Natural killer cell treated with Interleukin-12 subunit alpha and Interleukin-12 subunit beta and Interleukin-15 and Interleukin-18, amount 100 ng/mL, for 72 hours (primary cell): ENCODE results near the gene ZNF283. TPM values are rescaled to one million over a fixed set of nuclear protein-coding genes. Genes with fewer than 3 reads are reported as not detected.
"Not testable (repeated sequence)": the region's sequence is repeated elsewhere in the genome, so short reads cannot be mapped to it uniquely, and the experiment has no call there.

Experiments used
- ATAC-seq, 2 donors: fragments of 150-1000 bp; cut with Tn5 transposase in 1 of 2; sonication (Bioruptor Pico), chemical (Tn5 transposase) in 1 of 2; 2 replicates each; pipeline ENCODE4 v1.10.0; 2021
- DNase-seq: peaks from one replicate; pipeline ENCODE4 v3.0.0; 2022; ENCODE audit warnings: low spot score
- H3K27ac Mint-ChIP-seq, 2 donors: 1 replicate in 1 of 2; 2 replicates in 1 of 2; pipeline ENCODE4 v1.8.0; 2022; ENCODE audit warnings: mixed read lengths in 2 of 2, mild to moderate bottlenecking in 1 of 2, moderate library complexity in 1 of 2
- H3K27me3 Mint-ChIP-seq, 2 donors: 1 replicate in 1 of 2; 2 replicates in 1 of 2; pipeline ENCODE4 v1.8.0; 2022; ENCODE audit warnings: mixed read lengths in 2 of 2
- H3K36me3 Mint-ChIP-seq: one replicate; pipeline ENCODE4 v1.8.0; 2022; ENCODE audit warnings: mixed read lengths
- H3K4me1 Mint-ChIP-seq, 2 donors: 1 replicate in 1 of 2; 2 replicates in 1 of 2; pipeline ENCODE4 v1.8.0; 2022; ENCODE audit warnings: low read depth in 2 of 2, mixed read lengths in 2 of 2, mild to moderate bottlenecking in 1 of 2
- H3K4me3 Mint-ChIP-seq: one replicate; pipeline ENCODE4 v1.8.0; 2022; ENCODE audit warnings: mixed read lengths
- H3K9me3 Mint-ChIP-seq: 2 replicates; pipeline ENCODE4 v1.8.0; 2022; ENCODE audit warnings: mixed read lengths
- total RNA-seq, 2 donors: library from RNA; stranded (reverse); gene quantifications; one replicate each; pipeline ENCODE4 v1.2.3, GENCODE V29; 2022

The ZNF283 gene
- total RNA-seq, 2 donors from 2014 or later: 7.2 to 8.3 TPM

- peaks cover 23 to 39% of the 10 kb centered on the region in 2 donors for H3K4me1 Mint-ChIP-seq
- peaks cover 8 to 19% of the 10 kb centered on the region in 2 donors for H3K27me3 Mint-ChIP-seq
- no peak overlapping the region for H3K27ac Mint-ChIP-seq
- no peak overlapping the region for H3K4me3 Mint-ChIP-seq
- no peaks in the 10 kb centered on the region for H3K36me3 Mint-ChIP-seq
- DNase-seq: no peak
- no peak for ATAC-seq
- no peaks in the 10 kb centered on the region for H3K9me3 Mint-ChIP-seq
Observed at GRCh38 chr19:43786665-43787064, 40.5 kb upstream of the ZNF283 start.

- peaks cover 13 to 17% of the 10 kb centered on the region in 2 donors for H3K27me3 Mint-ChIP-seq
- no peak overlapping the region for H3K27ac Mint-ChIP-seq
- H3K9me3 Mint-ChIP-seq: no peaks in the 10 kb centered on the region
- no peaks in the 10 kb centered on the region for H3K36me3 Mint-ChIP-seq
- H3K4me3 Mint-ChIP-seq: no peak overlapping the region
- ATAC-seq (no peak), DNase-seq (no peak)
- peaks cover 10 to 20% of the 10 kb centered on the region in 2 donors for H3K4me1 Mint-ChIP-seq
Observed at GRCh38 chr19:43789029-43789428, 38.1 kb upstream of the ZNF283 start.

GRCh38 chr19:43790587-43790986 is 36.5 kb upstream of the ZNF283 start:
- no peak overlapping the region for H3K27ac Mint-ChIP-seq
- H3K4me1 Mint-ChIP-seq: peaks cover 0 to 5% of the 10 kb centered on the region in 2 donors
- H3K9me3 Mint-ChIP-seq: no peaks in the 10 kb centered on the region
- no peaks in the 10 kb centered on the region for H3K36me3 Mint-ChIP-seq
- H3K27me3 Mint-ChIP-seq: peaks cover 13 to 18% of the 10 kb centered on the region in 2 donors
- no peak overlapping the region for H3K4me3 Mint-ChIP-seq
- ATAC-seq: no peak
- DNase-seq: no peak

- ATAC-seq: no peak
- H3K36me3 Mint-ChIP-seq: no peaks in the 10 kb centered on the region
- H3K9me3 Mint-ChIP-seq: peaks cover 2% of the 10 kb centered on the region
- H3K27ac Mint-ChIP-seq: no peak overlapping the region
- peaks cover 29 to 32% of the 10 kb centered on the region in 2 donors for H3K27me3 Mint-ChIP-seq
- peaks cover 5 to 15% of the 10 kb centered on the region in 2 donors for H3K4me1 Mint-ChIP-seq
- no peak for DNase-seq
- peak overlapping the region; percentile 23 for H3K4me3 Mint-ChIP-seq
Observed at GRCh38 chr19:43797118-43797517, 30.0 kb upstream of the ZNF283 start.

- H3K27me3 Mint-ChIP-seq: peaks cover 32 to 34% of the 10 kb centered on the region in 2 donors
- DNase-seq: no peak
Observed at GRCh38 chr19:43797556-43797955, 29.6 kb upstream of the ZNF283 start.

GRCh38 chr19:43798026-43798545 is 29.0 kb upstream of the ZNF283 start:
- Mint-ChIP-seq H3K36me3 (no peaks in the 10 kb centered on the region), H3K9me3 (peaks cover 2% of the 10 kb centered on the region), H3K27ac (no peak overlapping the region), H3K4me1 (peaks cover 5 to 15% of the 10 kb centered on the region in 2 donors), H3K27me3 (peaks cover 32 to 39% of the 10 kb centered on the region in 2 donors), H3K4me3 (peak overlapping the region; percentile 45)
- DNase-seq: no peak
- no peak for ATAC-seq

More at GRCh38 chr19:43797556-43797955, 29.6 kb upstream of the ZNF283 start:
- ATAC-seq: no peak
- no peaks in the 10 kb centered on the region for H3K36me3 Mint-ChIP-seq
- peaks cover 2% of the 10 kb centered on the region for H3K9me3 Mint-ChIP-seq
- H3K4me3 Mint-ChIP-seq: peak overlapping the region; percentile 23
- H3K4me1 Mint-ChIP-seq: peaks cover 5 to 15% of the 10 kb centered on the region in 2 donors
- H3K27ac Mint-ChIP-seq: no peak overlapping the region

- Mint-ChIP-seq H3K27ac (peak overlapping the region in 1 of 2 donors; percentile 7), H3K36me3 (no peaks in the 10 kb centered on the region), H3K27me3 (peaks cover 28 to 34% of the 10 kb centered on the region in 2 donors), H3K9me3 (peaks cover 2% of the 10 kb centered on the region), H3K4me3 (peak overlapping the region; percentile 53), H3K4me1 (peaks cover 5 to 15% of the 10 kb centered on the region in 2 donors)
- DNase-seq: no peak
- ATAC-seq: peak; percentile 38 to 55
Observed at GRCh38 chr19:43798546-43799409, 28.3 kb upstream of the ZNF283 start.

- Mint-ChIP-seq H3K4me3 (peak overlapping the region; percentile 53), H3K27ac (peak overlapping the region in 1 of 2 donors; percentile 7), H3K4me1 (peaks cover 5 to 15% of the 10 kb centered on the region in 2 donors), H3K27me3 (peaks cover 29 to 37% of the 10 kb centered on the region in 2 donors), H3K9me3 (peaks cover 2% of the 10 kb centered on the region), H3K36me3 (no peaks in the 10 kb centered on the region)
- ATAC-seq (no peak), DNase-seq (no peak)
Observed at GRCh38 chr19:43799502-43800142, 27.5 kb upstream of the ZNF283 start.

GRCh38 chr19:43802216-43802951 is 24.7 kb upstream of the ZNF283 start, which contains the start of gene LYPD5:
Gene LYPD5 (minus strand): TSS chr19:43802447. CDS start chr19:43802380, 67 bp downstream.
- peak in 1 of 2 donors; percentile 28 for ATAC-seq
- no peak for DNase-seq
- Mint-ChIP-seq H3K4me3 (no peak within 1 kb of the TSS), H3K4me1 (peaks cover 5 to 12% of the 10 kb centered on the region in 2 donors), H3K27me3 (peaks cover 32 to 47% of the 10 kb centered on the region in 2 donors), H3K36me3 (no peaks in the 10 kb centered on the region), H3K9me3 (no peaks in the 10 kb centered on the region), H3K27ac (no peak within 1 kb of the TSS)

- no peaks in the 10 kb centered on the region for H3K36me3 Mint-ChIP-seq
- no peak overlapping the region for H3K4me3 Mint-ChIP-seq
- no peaks in the 10 kb centered on the region for H3K9me3 Mint-ChIP-seq
- ATAC-seq: no peak
- no peaks in the 10 kb centered on the region for H3K4me1 Mint-ChIP-seq
- no peak for DNase-seq
- H3K27me3 Mint-ChIP-seq: peaks cover 29 to 45% of the 10 kb centered on the region in 2 donors
- H3K27ac Mint-ChIP-seq: no peak overlapping the region
Observed at GRCh38 chr19:43804432-43804831, 22.7 kb upstream of the ZNF283 start.

- not testable (repeated sequence) for H3K36me3 Mint-ChIP-seq, H3K9me3 Mint-ChIP-seq, DNase-seq, H3K27ac Mint-ChIP-seq, H3K4me1 Mint-ChIP-seq, H3K4me3 Mint-ChIP-seq, ATAC-seq
- peaks cover 22 to 39% of the 10 kb centered on the region in 2 donors for H3K27me3 Mint-ChIP-seq
Observed at GRCh38 chr19:43806401-43806800, 20.7 kb upstream of the ZNF283 start.

GRCh38 chr19:43806848-43807247 is 20.3 kb upstream of the ZNF283 start:
- H3K36me3 Mint-ChIP-seq: no peaks in the 10 kb centered on the region
- peaks cover 22 to 44% of the 10 kb centered on the region in 2 donors for H3K27me3 Mint-ChIP-seq
- H3K4me1 Mint-ChIP-seq: no peaks in the 10 kb centered on the region
- DNase-seq (no peak), ATAC-seq (no peak)
- H3K4me3 Mint-ChIP-seq: no peak overlapping the region
- H3K9me3 Mint-ChIP-seq: no peaks in the 10 kb centered on the region
- H3K27ac Mint-ChIP-seq: no peak overlapping the region

- Mint-ChIP-seq H3K36me3 (no peaks in the 10 kb centered on the region), H3K27me3 (peaks cover 19 to 45% of the 10 kb centered on the region in 2 donors), H3K4me1 (no peaks in the 10 kb centered on the region), H3K4me3 (no peak overlapping the region), H3K27ac (no peak overlapping the region), H3K9me3 (no peaks in the 10 kb centered on the region)
- ATAC-seq (no peak), DNase-seq (no peak)
Observed at GRCh38 chr19:43807651-43808050, 19.5 kb upstream of the ZNF283 start.
